Middle frontal gyrus (tissue), 1 donor: ENCODE data around the gene PRPSAP2.

Source experiments
- DNase-seq: peaks from one replicate; pipeline ENCODE4 v3.0.0-alpha.2; 2015; ENCODE audit warnings: low spot score; ENCODE audit errors: extremely low spot score

PRPSAP2 gene

DNA sequence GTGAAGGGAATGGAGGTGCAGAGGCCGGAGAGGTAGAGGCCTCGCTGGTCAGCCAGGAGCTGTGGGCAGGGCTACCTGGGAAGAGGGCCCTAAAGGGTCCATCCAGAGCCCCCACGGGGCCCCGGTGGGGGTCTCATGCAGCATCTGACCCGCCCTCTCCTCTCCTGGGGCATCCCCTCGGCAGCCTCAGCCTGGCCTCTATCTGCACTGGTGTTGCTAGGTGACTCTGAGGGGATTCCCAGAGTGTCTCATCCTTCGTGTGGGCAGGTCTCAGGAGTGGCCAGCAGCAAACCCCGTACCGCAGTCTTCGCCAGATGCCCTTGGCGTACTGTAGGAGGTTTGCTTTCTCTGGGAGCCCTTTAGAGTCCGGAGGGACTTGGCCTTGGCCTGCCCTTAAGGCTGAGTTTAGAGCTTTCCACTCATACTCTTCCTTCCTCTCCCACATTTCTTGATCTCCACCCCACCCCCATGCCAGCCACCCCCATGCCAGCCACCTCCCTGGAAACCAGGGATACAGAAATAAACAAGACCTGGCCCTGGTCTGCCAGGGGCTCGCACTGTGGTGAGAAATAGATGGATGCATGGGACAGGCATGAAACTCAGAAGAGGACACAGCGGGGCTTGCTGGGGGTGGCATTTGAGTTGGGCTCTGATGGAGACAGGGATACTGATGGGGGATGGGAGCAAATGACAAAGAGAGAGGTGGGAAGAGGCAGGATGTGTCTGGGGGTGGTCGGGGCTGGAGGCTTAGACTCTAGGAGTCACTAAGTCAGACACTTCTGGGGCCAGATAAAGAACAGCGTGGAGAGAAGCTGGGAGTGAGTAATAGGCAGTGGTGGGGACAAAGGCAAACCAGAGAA is 103.9 kb downstream of the PRPSAP2 start:
- no peak for DNase-seq

DNA sequence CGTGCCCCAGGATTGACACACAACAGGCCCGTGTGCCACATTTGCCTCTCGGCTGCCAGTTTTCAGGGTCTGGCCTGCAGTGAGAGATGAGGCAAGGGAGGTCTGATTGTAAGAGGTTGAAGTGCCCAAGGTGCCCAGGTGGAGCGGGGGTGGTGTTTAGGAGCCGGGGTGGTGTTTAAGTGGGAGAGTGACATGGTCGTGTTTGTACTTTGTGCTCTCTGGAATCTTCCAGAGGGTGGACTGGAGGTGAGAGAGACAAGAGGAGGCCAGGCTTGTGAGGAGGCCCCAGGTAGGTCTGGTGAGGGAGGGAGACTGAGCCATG is 104.5 kb downstream of the PRPSAP2 start:
- DNase-seq, result no peak

DNA sequence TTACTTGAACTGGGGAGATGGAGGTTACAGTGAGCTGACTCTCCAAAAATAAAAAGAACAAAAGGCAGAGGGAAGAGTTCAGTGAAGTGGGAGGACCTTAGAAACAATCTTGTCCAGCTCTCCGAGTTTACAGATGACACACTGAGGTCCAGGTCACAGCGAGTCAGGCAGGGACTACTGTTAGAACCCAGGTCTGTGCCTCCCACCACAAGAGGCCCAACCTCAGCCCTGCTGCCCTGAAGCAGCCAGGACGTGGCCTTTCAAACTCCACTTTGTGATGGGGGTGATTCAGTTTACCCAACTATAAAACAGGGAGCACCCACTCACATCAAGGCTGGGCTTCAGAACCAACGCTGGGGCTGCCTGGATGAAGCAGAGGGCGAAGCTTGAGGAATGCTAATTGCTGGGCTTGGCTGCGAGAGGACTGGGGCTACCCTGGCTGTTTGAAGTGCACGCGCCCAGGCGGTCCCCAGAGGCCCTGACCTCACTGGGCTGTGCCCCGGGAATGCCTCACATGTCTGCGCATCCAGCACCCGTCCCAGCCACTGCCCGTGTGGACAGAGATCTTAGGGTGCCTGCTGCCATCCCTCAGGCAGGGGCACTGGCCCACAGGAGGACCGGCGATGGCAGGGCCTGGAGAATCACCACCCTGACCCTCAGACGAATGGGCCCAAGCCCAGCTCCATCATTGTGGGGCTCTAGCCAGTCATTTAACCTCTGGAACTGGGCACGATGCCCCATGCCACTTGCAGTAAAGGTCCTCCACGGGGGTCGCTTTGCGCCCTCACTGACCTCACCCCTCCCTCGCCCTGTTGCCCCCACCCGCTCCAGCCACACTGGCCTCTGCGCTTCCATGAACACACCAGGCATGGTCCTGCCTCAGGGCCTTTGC is 105.4 kb downstream of the PRPSAP2 start:
- DNase-seq, result no peak

GRCh38 chr17:18964018-18964351 is 106.1 kb downstream of the PRPSAP2 start:
- DNase-seq, result no peak

- no peak for DNase-seq
These were observed 106.6 kb downstream of the PRPSAP2 start for GRCh38 chr17:18964550-18964949.

- no peak for DNase-seq
These were observed 107.8 kb downstream of the PRPSAP2 start for GRCh38 chr17:18965530-18966236.

- no peak for DNase-seq
These were observed 109.1 kb downstream of the PRPSAP2 start for GRCh38 chr17:18966831-18967624.

DNA sequence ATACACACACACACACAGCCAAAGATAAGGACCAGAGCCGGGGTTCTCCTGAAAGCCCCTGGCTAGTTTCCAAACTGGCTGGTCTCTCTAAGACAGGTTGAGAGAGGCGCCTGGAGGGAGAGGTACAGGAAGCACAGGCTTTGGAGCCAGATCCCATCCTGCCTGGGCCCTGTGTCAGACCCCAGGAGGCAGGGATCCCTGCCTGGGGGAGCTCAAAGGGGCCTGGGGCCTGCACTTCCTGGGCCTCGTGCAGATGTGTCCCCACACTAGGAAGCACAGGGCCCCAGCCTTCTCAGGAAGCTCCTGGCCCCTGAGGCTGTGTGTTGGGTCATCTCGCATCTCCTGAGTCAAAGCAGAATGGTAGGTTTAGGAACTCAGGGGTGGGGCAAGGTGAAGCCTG is 110.0 kb downstream of the PRPSAP2 start:
- DNase-seq, result no peak

DNA sequence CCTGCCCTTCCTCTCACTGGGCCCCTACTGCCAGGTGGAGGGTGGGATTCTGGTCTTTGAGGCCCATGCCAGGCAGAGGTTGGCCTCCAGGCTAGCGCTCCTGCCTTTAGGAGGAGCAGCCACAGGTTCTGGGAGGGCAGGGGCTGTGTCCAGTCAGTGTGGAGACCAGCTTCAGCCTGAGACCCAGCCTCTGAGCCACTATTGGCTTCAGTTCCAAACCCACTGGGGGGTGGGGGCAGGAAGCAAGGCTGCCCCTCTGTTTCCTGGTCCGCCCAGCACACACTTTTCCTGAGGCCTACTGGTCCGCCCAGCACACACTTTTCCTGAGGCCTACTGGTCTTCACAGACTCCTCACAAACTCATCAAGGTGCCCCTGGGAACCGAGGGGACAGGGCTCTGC is 110.4 kb downstream of the PRPSAP2 start:
- no peak for DNase-seq

GRCh38 chr17:18968945-18969887 is 111.3 kb downstream of the PRPSAP2 start:
- no peak for DNase-seq

GRCh38 chr17:18970582-18971480 is 112.9 kb downstream of the PRPSAP2 start:
- no peak for DNase-seq

GRCh38 chr17:18971801-18972200 is 113.9 kb downstream of the PRPSAP2 start:
- DNase-seq, result no peak

GRCh38 chr17:18974407-18975149 is 116.6 kb downstream of the PRPSAP2 start:
- DNase-seq, result no peak

- no peak for DNase-seq
These were observed 117.7 kb downstream of the PRPSAP2 start for GRCh38 chr17:18975597-18975996.

DNA sequence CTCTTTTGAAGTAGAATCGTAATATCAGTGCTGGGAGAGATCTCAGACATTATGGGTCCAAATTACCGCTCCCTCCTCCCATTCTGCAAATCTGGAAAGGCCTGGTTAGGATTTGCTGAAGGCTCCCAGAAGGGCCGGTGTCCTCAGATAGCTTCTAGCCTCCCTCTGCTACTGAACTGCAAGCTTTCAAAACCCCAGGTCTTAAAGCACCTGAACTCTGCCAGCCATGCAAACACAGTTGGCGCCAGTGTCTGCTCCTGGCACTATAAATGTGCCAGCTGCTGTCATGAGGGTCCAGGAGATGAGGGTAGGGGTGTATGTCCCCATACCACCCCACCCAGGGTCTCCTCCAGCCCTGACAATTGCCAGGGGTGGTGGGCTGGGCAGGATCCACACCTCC is 118.3 kb downstream of the PRPSAP2 start:
- DNase-seq, result no peak

GRCh38 chr17:18977021-18977420 is 119.1 kb downstream of the PRPSAP2 start:
- no peak for DNase-seq

GRCh38 chr17:18977646-18978045 is 119.7 kb downstream of the PRPSAP2 start:
- no peak for DNase-seq

GRCh38 chr17:18978050-18978449 is 120.1 kb downstream of the PRPSAP2 start:
- DNase-seq, result no peak
